Hepatic stellate cell (primary cell): Measurements from ENCODE around the gene MAP3K1.

Experiments used
- DNase-seq: peaks from one replicate; pipeline ENCODE4 v3.0.0; 2011; ENCODE audit warnings: low spot score

MAP3K1 gene

GRCh38 chr5:56849671-56850070 lies 34.3 kb downstream of the MAP3K1 start:
- DNase-seq: no peak

GRCh38 chr5:56850423-56850822 lies 35.1 kb downstream of the MAP3K1 start:
- DNase-seq: no peak

GRCh38 chr5:56851258-56851941 lies 36.1 kb downstream of the MAP3K1 start:
- peak; percentile 6 for DNase-seq

GRCh38 chr5:56852228-56853000 lies 37.1 kb downstream of the MAP3K1 start:
- peak; percentile 17 for DNase-seq

GRCh38 chr5:56853698-56854097 lies 38.3 kb downstream of the MAP3K1 start:
- DNase-seq: no peak

- DNase-seq: no peak
Observed at GRCh38 chr5:56854920-56855319, 39.6 kb downstream of the MAP3K1 start.

- no peak for DNase-seq
Observed at GRCh38 chr5:56856541-56857178, 41.3 kb downstream of the MAP3K1 start.

- no peak for DNase-seq
Observed at GRCh38 chr5:56858777-56859442, 43.6 kb downstream of the MAP3K1 start.

GRCh38 chr5:56861893-56862485 lies 46.6 kb downstream of the MAP3K1 start:
- no peak for DNase-seq

GRCh38 chr5:56862909-56863308 lies 47.6 kb downstream of the MAP3K1 start:
- DNase-seq: no peak

GRCh38 chr5:56871777-56872176 lies 56.4 kb downstream of the MAP3K1 start:
- DNase-seq: no peak

- DNase-seq: no peak
Observed at GRCh38 chr5:56873056-56873455, 57.7 kb downstream of the MAP3K1 start.

- DNase-seq: no peak
Observed at GRCh38 chr5:56876327-56876726, 61.0 kb downstream of the MAP3K1 start.

GRCh38 chr5:56881571-56881970 lies 66.2 kb downstream of the MAP3K1 start:
- DNase-seq: no peak

- DNase-seq: no peak
Observed at GRCh38 chr5:56893251-56893951, 78.1 kb downstream of the MAP3K1 start.

GRCh38 chr5:56896763-56897162 lies 81.4 kb downstream of the MAP3K1 start:
- no peak for DNase-seq

GRCh38 chr5:56898213-56898612 lies 82.9 kb downstream of the MAP3K1 start:
- DNase-seq: no peak

GRCh38 chr5:56900395-56900794 lies 85.0 kb downstream of the MAP3K1 start:
- peak; percentile 26 for DNase-seq

- DNase-seq: peak; percentile 12
Observed at GRCh38 chr5:56900858-56901578, 85.7 kb downstream of the MAP3K1 start.

GRCh38 chr5:56908942-56909293 lies 93.6 kb downstream of the MAP3K1 start:
- DNase-seq: peak; percentile 63
